A549 treated with DMSO at 1 μM for 4 hours (cell line): ENCODE data around the gene MAGEA12. TPM values are rescaled to one million over a fixed set of nuclear protein-coding genes. Genes with fewer than 3 reads are reported as not detected.

Source experiments
- total RNA-seq: library from RNA; stranded (reverse); fragments of 200-300 nt; extraction: Qiagen RNA extraction; gene quantifications from 5 replicates; pipeline ENCODE4 v1.2.3, GENCODE V29; 2022; ENCODE audit warnings: low read depth

MAGEA12 gene
- 0.15 to 0.24 TPM (median 0.17 TPM) in 5 replicates for total RNA-seq

GRCh38 chrX:152733261-152733975, at the start of gene MAGEA12, which contains the start of gene CSAG1:
Gene MAGEA12 (plus strand): TSS chrX:152733757. CDS start chrX:152736162, 2,405 bp downstream.
Gene CSAG1 (minus strand): TSS chrX:152733721. CDS start chrX:152732460, 1,261 bp downstream.

GRCh38 chrX:152697952-152698931, 35.3 kb upstream of the MAGEA12 start, which contains the start of gene MAGEA3:
Gene MAGEA3 (plus strand): TSS chrX:152698794. CDS start chrX:152700833, 2,039 bp downstream.

GRCh38 chrX:152709173-152709572, 24.4 kb upstream of the MAGEA12 start, which contains the start of gene CSAG2:
Gene CSAG2 (minus strand): TSS chrX:152709273. CDS start chrX:152709112, 161 bp downstream.

GRCh38 chrX:152713815-152714787, 19.5 kb upstream of the MAGEA12 start, which contains the start of gene MAGEA2B:
Gene MAGEA2B (plus strand): TSS chrX:152714628. CDS start chrX:152717107, 2,479 bp downstream.

GRCh38 chrX:152753686-152754650, 20.4 kb downstream of the MAGEA12 start, which contains the start of gene MAGEA2:
Gene MAGEA2 (minus strand): TSS chrX:152753842. CDS start chrX:152751363, 2,479 bp downstream.

GRCh38 chrX:152758918-152759317, 25.4 kb downstream of the MAGEA12 start, which contains the start of gene CSAG3:
Gene CSAG3 (plus strand): TSS chrX:152759218.

GRCh38 chrX:152769549-152770289, 36.2 kb downstream of the MAGEA12 start, which contains the start of gene MAGEA6:
Gene MAGEA6 (minus strand): TSS chrX:152769689. CDS start chrX:152767650, 2,039 bp downstream.

Other genes starting within 250 kb of the MAGEA12 start
- gene GABRQ, start 95.9 kb upstream of the MAGEA12 start, total RNA-seq = 0.22 to 0.27 TPM (median 0.24 TPM) in 5 replicates
- gene MAGEA3, start 35.0 kb upstream of the MAGEA12 start, total RNA-seq = 2.8 to 5.4 TPM (median 3.4 TPM) in 5 replicates
- not detected in 5 replicates for gene CSAG2, start 24.5 kb upstream of the MAGEA12 start, total RNA-seq
- 0.12 TPM in 1 of 5 replicates, not detected in the others for gene MAGEA2B, start 19.1 kb upstream of the MAGEA12 start, total RNA-seq
- 0.18 to 0.38 TPM (median 0.30 TPM) in 4 of 5 replicates, not detected in the other for gene CSAG1, start within 50 bp of the MAGEA12 start, total RNA-seq
- 0.07 to 0.13 TPM (median 0.09 TPM) in 3 of 5 replicates, not detected in the others for gene MAGEA2, start 20.1 kb downstream of the MAGEA12 start, total RNA-seq
- gene CSAG3, start 25.5 kb downstream of the MAGEA12 start, total RNA-seq = not detected in 5 replicates
- 11.6 to 13.0 TPM (median 12.7 TPM) in 5 replicates for gene MAGEA6, start 35.9 kb downstream of the MAGEA12 start, total RNA-seq
- 68.5 to 78.5 TPM (median 73.4 TPM) in 5 replicates for gene CETN2, start 97.0 kb downstream of the MAGEA12 start, total RNA-seq
- 39.7 to 43.4 TPM (median 41.6 TPM) in 5 replicates for gene NSDHL, start 97.3 kb downstream of the MAGEA12 start, total RNA-seq
- 6.3 to 8.1 TPM (median 7.4 TPM) in 5 replicates for gene ZNF185, start 164.3 kb downstream of the MAGEA12 start, total RNA-seq